ENCODE results near the gene UBC. TPM values are rescaled to one million over a fixed set of nuclear protein-coding genes. Genes with fewer than 3 reads are reported as not detected.
"Not testable (repeated sequence)": the region's sequence is repeated elsewhere in the genome, so short reads cannot be mapped to it uniquely, and the experiment has no call there.

UBC gene
- total RNA-seq, 1 experiment from 2014 or later: 748 TPM

GRCh38 chr12:124888260-124888659 is 26.2 kb downstream of the UBC start:
- Histone ChIP-seq H4K20me1 (ENCODE audit: insufficient read depth) (no peaks in the 10 kb centered on the region), H2AFZ (no peak overlapping the region), H3F3A (ENCODE audit: insufficient read depth, low read depth) (no peaks in the 10 kb centered on the region), H3K27me3 (ENCODE audit: insufficient read depth, low read depth) (no peaks in the 10 kb centered on the region), H3K36me3 (ENCODE audit: low read depth) (no peaks in the 10 kb centered on the region), H3K4me2 (no peak overlapping the region), H3K27ac (no peak overlapping the region), H3K4me1 (replicated peaks; ENCODE audit: insufficient read depth) (no peaks in the 10 kb centered on the region), H3K4me3 (no peak overlapping the region), H3K9me2 (ENCODE audit: insufficient read depth) (no peaks in the 10 kb centered on the region), H3K79me2 (ENCODE audit: low read depth) (no peaks in the 10 kb centered on the region), H3K9me3 (ENCODE audit: insufficient read depth, low read depth) (no peaks in the 10 kb centered on the region)
- POLR2A ChIA-PET (ENCODE audit: unreplicated experiment): no interaction called here
- CTCF ChIA-PET: interaction anchor here (0.6 kb wide), 1 partner anchor 52 kb away, joined by 3 read pairs; no protein-coding TSS in a partner anchor
- no peak for TF ChIP-seq EZH2 (IDR thresholded peaks at IDR 0.05; ENCODE audit: low read depth)
- TF ChIP-seq CTCF (conservative IDR thresholded peaks at IDR 0.05): no peak
- DNase-seq: no peak
- BruUV-seq (replicated peaks): no TSS peak
- intact Hi-C loops (cut with micrococcal nuclease; ENCODE audit: unreplicated experiment): no loop called here

- H3K36me3 ChIP-seq (ENCODE audit: low read depth); H3K4me1 ChIP-seq (replicated peaks; ENCODE audit: insufficient read depth); DNase-seq; H2AFZ ChIP-seq; H4K20me1 ChIP-seq (ENCODE audit: insufficient read depth); H3K27ac ChIP-seq; H3K4me3 ChIP-seq; POLR2A ChIA-PET (ENCODE audit: unreplicated experiment); H3F3A ChIP-seq (ENCODE audit: insufficient read depth, low read depth); H3K79me2 ChIP-seq (ENCODE audit: low read depth); H3K4me2 ChIP-seq; BruUV-seq (replicated peaks); H3K27me3 ChIP-seq (ENCODE audit: insufficient read depth, low read depth); H3K9me3 ChIP-seq (ENCODE audit: insufficient read depth, low read depth); H3K9me2 ChIP-seq (ENCODE audit: insufficient read depth); intact Hi-C loops (cut with micrococcal nuclease; ENCODE audit: unreplicated experiment): not testable (repeated sequence)
- CTCF ChIA-PET: interaction anchor here (0.6 kb wide), 1 partner anchor 52 kb away, joined by 3 read pairs; no protein-coding TSS in a partner anchor
These were observed 26.7 kb downstream of the UBC start for GRCh38 chr12:124887766-124888165.

GRCh38 chr12:124884587-124885438 is 29.6 kb downstream of the UBC start:
- no peaks in the 10 kb centered on the region for H3K79me2 ChIP-seq (ENCODE audit: low read depth)
- no peaks in the 10 kb centered on the region for H3K36me3 ChIP-seq (ENCODE audit: low read depth)
- CTCF ChIA-PET: no interaction called here
- no TSS peak for BruUV-seq (replicated peaks)
- no peaks in the 10 kb centered on the region for H3K27me3 ChIP-seq (ENCODE audit: insufficient read depth, low read depth)
- H3K4me1 ChIP-seq (replicated peaks; ENCODE audit: insufficient read depth): no peaks in the 10 kb centered on the region
- no peaks in the 10 kb centered on the region for H4K20me1 ChIP-seq (ENCODE audit: insufficient read depth)
- no peak overlapping the region for H3K27ac ChIP-seq
- H3F3A ChIP-seq (ENCODE audit: insufficient read depth, low read depth): no peaks in the 10 kb centered on the region
- H3K4me2 ChIP-seq: no peak overlapping the region
- H3K4me3 ChIP-seq: no peak overlapping the region
- no peak overlapping the region for H2AFZ ChIP-seq
- TF ChIP-seq EZH2 (IDR thresholded peaks at IDR 0.05; ENCODE audit: low read depth) (no peak), CTCF (conservative IDR thresholded peaks at IDR 0.05) (no peak)
- H3K9me3 ChIP-seq (ENCODE audit: insufficient read depth, low read depth): no peaks in the 10 kb centered on the region
- POLR2A ChIA-PET (ENCODE audit: unreplicated experiment): no interaction called here
- no peak for DNase-seq
- no peaks in the 10 kb centered on the region for H3K9me2 ChIP-seq (ENCODE audit: insufficient read depth)
- intact Hi-C loops (cut with micrococcal nuclease; ENCODE audit: unreplicated experiment): no loop called here
